ENCODE results near the gene FAM168A.

DNA sequence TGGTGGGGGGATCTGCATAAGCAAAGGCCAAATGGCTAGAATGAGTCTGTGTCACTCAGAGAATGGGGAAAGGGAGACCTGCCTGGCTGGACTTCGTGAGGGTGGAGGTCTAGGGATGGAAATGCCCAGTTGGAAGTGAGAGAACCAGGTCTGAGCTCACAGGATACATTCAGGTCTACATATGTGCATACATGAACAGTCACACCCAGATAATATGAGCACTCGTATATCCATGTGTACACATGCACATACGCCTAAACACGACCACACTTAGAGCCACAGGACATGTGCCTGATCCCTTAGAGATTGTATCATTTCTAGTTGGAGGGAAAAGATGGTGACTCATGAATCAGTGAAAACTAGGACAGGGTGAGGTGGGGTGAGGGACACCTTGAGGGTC lies 242.8 kb downstream of the FAM168A start:
- no peak for TF ChIP-seq CTCF (IDR thresholded peaks at IDR 0.05 in 2 of 3, conservative IDR thresholded peaks at IDR 0.05 in 1 of 3; ENCODE audit: control insufficient read depth in 2 of 3, extremely low read depth in 1 of 3, insufficient read depth in 1 of 3, low read depth in 3 of 3, low read length in 3 of 3)
- no peak for TF ChIP-seq ETV6 (conservative IDR thresholded peaks at IDR 0.05 in 1 of 2, IDR thresholded peaks at IDR 0.05 in 1 of 2; ENCODE audit: borderline replicate concordance in 1 of 2, low read depth in 1 of 2)
- no peak for TF ChIP-seq POLR2A (IDR thresholded peaks at IDR 0.05; ENCODE audit: low read depth, low read length)
- no peak for TF ChIP-seq ATF3 (IDR thresholded peaks at IDR 0.05; ENCODE audit: borderline replicate concordance, extremely low read depth, low read depth, low read length)
- no peak for TF ChIP-seq FOXM1 (IDR thresholded peaks at IDR 0.05; ENCODE audit: low read depth, low read length)
- no peak for TF ChIP-seq SMC3 (IDR thresholded peaks at IDR 0.05; ENCODE audit: borderline replicate concordance, low read length)
- TF ChIP-seq RAD21 (IDR thresholded peaks at IDR 0.05; ENCODE audit: insufficient read depth, low read depth, low read length), result no peak
- no peak for TF ChIP-seq GABPA (IDR thresholded peaks at IDR 0.05; ENCODE audit: low read depth)
- no peak for TF ChIP-seq KDM1A (IDR thresholded peaks at IDR 0.05; ENCODE audit: borderline replicate concordance)
- TF ChIP-seq, protein P1, sequence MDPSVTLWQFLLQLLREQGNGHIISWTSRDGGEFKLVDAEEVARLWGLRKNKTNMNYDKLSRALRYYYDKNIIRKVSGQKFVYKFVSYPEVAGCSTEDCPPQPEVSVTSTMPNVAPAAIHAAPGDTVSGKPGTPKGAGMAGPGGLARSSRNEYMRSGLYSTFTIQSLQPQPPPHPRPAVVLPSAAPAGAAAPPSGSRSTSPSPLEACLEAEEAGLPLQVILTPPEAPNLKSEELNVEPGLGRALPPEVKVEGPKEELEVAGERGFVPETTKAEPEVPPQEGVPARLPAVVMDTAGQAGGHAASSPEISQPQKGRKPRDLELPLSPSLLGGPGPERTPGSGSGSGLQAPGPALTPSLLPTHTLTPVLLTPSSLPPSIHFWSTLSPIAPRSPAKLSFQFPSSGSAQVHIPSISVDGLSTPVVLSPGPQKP (IDR thresholded peaks at IDR 0.05; ENCODE audit: low read depth, low read length), result no peak
- TF ChIP-seq CHD4 (IDR thresholded peaks at IDR 0.05), result no peak
- TF ChIP-seq BRCA1 (IDR thresholded peaks at IDR 0.05; ENCODE audit: low read depth, low read length), result no peak
- TF ChIP-seq CHD2 (IDR thresholded peaks at IDR 0.05; ENCODE audit: borderline replicate concordance, low read depth, low read length), result no peak
- no peak for TF ChIP-seq MYB (IDR thresholded peaks at IDR 0.05; ENCODE audit: borderline replicate concordance, low read depth, low read length)
